Activated T-cell treated with anti-CD3 and anti-CD28 coated beads, Interleukin-2, amount 50 U/mL, for 24 hours (primary cell): Measurements from ENCODE around the gene DGKD.

Experiments
- DNase-seq: peaks from one replicate; pipeline ENCODE4 v3.0.0-alpha.2; 2020
- H3K27ac Mint-ChIP-seq: 2 replicates; pipeline ENCODE4 v1.8.0; 2020; ENCODE audit warnings: mild to moderate bottlenecking, mixed read lengths
- H3K27me3 Mint-ChIP-seq: 2 replicates; pipeline ENCODE4 v1.8.0; 2020; ENCODE audit warnings: mixed read lengths
- H3K36me3 Mint-ChIP-seq: 2 replicates; pipeline ENCODE4 v1.8.0; 2020; ENCODE audit warnings: low read depth, mixed read lengths
- H3K4me1 Mint-ChIP-seq: 2 replicates; pipeline ENCODE4 v1.8.0; 2020; ENCODE audit warnings: low read depth, mixed read lengths
- H3K4me3 Mint-ChIP-seq: 2 replicates; pipeline ENCODE4 v1.8.0; 2020; ENCODE audit warnings: mild to moderate bottlenecking, moderate library complexity, mixed read lengths
- H3K9me3 Mint-ChIP-seq: 2 replicates; pipeline ENCODE4 v1.8.0; 2020; ENCODE audit warnings: mixed read lengths

DGKD gene

DNA sequence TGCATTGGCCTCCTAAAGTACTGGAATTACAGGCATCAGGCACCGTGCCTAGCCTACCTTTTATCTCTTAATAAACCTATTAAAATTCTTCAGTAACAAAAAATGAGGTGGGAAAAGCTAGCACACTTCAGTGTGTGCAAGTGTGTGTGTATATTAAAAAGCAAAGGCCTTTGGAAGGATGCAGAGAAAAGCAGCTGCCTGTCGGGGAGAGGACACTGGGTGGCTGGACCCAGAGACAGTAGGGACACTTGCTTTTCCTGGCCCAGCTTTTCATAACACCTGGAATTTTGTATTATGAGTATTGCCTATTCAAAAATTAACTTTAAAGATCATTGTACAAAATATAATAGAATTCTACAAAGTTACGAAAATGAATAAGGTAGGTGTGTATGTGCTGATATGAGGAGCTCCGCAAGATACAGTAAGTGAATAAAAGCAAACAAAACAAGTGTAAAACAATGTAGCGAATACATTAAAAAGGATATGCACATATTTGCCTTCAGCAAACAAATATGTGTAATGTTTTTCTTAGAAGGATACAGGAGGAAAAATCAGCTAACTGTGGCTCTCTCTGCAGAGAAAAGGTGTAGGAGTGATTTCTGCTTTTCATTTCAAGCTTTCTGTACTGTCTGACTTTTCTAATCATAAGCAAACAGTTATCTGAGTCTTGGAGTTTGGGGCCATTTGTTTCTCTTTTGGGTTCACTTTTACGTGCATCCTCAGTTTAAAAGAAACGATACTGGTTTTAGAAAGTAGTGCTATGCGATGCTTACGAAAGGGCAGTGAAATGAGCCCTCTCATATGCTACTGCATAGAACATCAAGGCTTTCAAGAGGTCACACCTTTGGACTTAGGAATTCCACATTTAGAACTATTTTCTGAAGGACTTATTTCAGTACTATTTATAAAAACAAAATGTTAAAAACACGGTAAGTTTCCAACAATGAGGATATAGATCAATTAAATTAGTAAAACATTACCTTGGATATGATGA is 141.5 kb downstream of the DGKD start:
- Mint-ChIP-seq H3K9me3 (no peaks in the 10 kb centered on the region), H3K36me3 (peaks cover 54% of the 10 kb centered on the region), H3K27me3 (no peaks in the 10 kb centered on the region), H3K27ac (no peak overlapping the region), H3K4me3 (no peak overlapping the region), H3K4me1 (peaks cover 1% of the 10 kb centered on the region)
- DNase-seq, result no peak

DNA sequence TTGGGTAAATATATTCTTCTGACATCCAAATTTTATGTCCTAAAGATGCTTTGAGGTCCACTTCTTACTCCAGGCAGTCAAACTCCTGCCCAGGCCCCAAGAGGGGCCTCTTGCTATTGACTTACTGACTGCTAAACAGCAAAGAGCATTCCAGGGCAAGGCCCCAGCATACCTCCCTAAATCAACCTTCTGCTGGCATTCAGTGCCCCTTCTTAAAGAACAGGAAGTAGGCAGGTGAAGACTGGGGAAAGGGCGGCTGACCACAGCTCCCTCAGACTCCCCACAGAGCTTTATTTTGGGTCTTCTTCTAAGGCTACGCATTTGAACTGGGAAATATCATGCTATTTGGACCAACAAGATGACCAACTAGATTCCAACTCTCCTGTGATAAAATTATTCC is 143.4 kb downstream of the DGKD start:
- Mint-ChIP-seq H3K27ac (no peak overlapping the region), H3K4me3 (no peak overlapping the region), H3K4me1 (peaks cover 10% of the 10 kb centered on the region), H3K9me3 (peaks cover 8% of the 10 kb centered on the region), H3K27me3 (no peaks in the 10 kb centered on the region), H3K36me3 (peaks cover 54% of the 10 kb centered on the region)
- DNase-seq, result no peak

DNA sequence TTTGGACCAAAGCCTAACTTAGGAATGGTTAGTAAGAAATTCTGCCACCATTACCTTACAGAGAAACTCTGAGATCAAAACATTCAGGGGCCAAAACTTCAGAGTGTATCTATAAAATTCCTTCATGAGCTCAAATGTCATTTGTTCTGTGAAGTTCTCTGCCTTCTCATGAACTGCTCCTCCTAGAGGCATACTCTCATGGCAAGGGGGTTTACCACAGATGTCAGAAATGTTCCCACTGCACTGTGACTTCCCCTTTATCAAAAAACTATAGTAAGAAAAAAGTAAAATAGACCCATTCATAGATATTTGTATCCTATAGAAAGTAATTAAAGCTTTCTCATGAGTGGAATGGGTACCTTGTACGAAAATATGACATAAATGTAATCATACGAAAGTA is 143.8 kb downstream of the DGKD start:
- Mint-ChIP-seq H3K4me1 (peaks cover 10% of the 10 kb centered on the region), H3K27ac (no peak overlapping the region), H3K27me3 (no peaks in the 10 kb centered on the region), H3K9me3 (peaks cover 12% of the 10 kb centered on the region), H3K36me3 (peaks cover 56% of the 10 kb centered on the region), H3K4me3 (no peak overlapping the region)
- DNase-seq, result no peak

DNA sequence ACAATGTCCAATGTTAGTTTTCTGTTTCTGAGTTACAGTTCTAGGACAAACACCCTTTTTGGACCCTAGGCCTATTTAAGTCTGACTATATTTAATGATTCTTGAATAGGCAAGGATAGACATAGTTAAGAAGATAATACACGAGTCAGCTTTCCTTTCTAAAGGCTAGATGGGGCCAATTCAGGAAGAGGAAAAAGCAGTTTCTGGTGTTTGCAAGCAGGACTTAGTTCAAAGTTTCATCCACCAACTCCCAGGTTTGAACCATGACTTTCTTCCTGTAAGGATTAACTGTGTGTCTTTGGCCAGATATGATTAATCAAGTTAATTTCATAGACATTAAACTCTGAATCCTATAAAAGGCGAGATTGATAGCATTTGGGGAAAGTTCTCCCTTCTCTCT is 145.6 kb downstream of the DGKD start:
- peaks cover 65% of the 10 kb centered on the region for H3K36me3 Mint-ChIP-seq
- no peak for DNase-seq
- H3K9me3 Mint-ChIP-seq, result peaks cover 26% of the 10 kb centered on the region
- H3K4me1 Mint-ChIP-seq, result peaks cover 13% of the 10 kb centered on the region
- H3K27me3 Mint-ChIP-seq, result no peaks in the 10 kb centered on the region
- no peak overlapping the region for H3K4me3 Mint-ChIP-seq
- no peak overlapping the region for H3K27ac Mint-ChIP-seq

DNA sequence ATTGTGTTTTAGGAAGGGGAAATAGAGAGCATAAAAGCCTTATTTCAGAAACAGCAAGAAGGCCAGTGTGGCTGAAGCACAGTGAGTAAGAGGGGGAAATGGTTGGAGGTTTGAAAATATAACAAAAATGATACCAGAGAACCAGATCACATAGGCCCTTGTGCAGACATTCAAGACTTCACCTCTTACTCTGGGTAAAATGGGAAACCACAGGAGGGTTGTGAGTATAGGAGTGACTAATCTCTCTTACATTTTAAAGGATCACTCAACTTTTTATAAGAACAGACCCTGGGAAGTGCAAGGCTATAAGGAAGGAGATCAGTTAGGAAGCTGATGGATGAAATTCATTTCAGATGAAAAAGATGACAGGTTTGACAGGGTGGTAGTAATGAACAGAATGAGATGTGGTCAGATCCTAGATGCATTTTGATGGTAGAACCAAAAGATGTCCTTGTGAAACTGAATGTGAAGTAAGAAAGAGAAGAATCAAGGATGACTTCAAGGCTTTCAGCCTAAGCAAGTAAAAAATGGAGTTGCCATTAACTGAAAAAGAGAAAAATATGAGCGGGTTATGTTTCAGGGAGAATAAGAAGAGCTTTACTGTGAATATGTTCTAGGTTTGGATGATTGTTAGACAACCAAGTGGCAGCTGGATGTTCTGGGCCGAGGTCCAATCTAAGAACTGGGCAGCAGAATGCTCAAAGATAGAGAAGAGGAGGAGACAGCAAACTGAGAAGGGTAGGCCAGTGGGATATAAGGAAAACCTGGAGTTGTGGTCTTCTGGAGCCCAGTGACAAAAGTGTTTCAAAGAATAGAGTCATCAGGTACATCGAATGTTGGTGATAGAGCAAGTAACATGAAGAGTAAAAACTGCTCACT is 147.1 kb downstream of the DGKD start:
- no peaks in the 10 kb centered on the region for H3K27me3 Mint-ChIP-seq
- H3K27ac Mint-ChIP-seq, result no peak overlapping the region
- H3K36me3 Mint-ChIP-seq, result peaks cover 76% of the 10 kb centered on the region
- no peak for DNase-seq
- peaks cover 13% of the 10 kb centered on the region for H3K4me1 Mint-ChIP-seq
- peaks cover 28% of the 10 kb centered on the region for H3K9me3 Mint-ChIP-seq
- H3K4me3 Mint-ChIP-seq, result no peak overlapping the region

DNA sequence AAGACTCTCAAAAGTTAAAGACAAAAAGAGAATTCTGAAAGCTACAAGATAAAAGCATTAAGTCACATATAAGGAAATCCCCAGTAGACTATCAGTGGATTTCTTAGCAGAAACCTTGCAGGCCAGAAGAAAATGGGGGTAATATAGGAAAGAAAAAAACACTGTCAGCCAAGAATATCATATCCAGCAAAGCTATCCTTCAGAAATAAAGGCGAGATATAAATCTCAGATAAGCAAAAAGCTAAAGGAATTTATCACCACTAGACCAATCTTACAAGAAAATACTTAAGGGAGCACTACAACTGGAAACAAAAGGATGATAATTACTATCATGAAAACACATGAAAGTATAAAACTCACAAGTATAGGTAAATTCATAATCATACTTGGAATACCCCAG is 149.2 kb downstream of the DGKD start:
- Mint-ChIP-seq H3K9me3 (peaks cover 28% of the 10 kb centered on the region), H3K27ac (no peak overlapping the region), H3K4me3 (no peak overlapping the region), H3K27me3 (no peaks in the 10 kb centered on the region), H3K4me1 (peaks cover 13% of the 10 kb centered on the region), H3K36me3 (peaks cover 70% of the 10 kb centered on the region)
- DNase-seq, result no peak

DNA sequence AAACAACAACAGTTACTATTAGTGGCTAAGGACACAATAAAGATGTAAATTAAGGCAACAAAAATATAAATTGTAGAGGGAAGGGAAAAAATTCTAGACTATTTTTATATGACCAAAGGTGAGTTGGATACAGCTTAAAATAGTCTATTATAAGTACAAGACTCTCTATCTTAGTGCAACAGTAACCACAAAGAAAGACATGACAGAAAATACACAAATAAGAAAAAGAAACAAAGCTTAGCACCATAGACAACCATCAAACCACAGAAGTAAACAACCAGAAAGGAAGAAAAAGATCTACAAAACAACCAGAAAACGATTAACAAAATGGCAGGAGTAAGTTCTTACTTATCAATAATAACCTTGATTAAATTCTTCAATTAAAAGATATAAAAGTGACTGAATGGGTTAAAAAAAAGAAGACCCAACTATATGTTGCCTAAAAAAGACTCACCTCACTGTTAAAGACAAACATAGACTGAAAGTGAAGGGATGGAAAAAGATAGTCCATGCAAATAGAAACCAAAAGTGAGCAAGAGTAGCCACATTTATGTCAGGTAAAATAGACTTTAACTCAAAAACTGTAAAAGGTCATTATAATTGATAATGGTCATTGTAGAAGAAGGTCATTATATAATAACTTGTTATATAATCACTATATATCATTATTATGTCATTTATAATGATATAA is 149.8 kb downstream of the DGKD start:
- H3K27ac Mint-ChIP-seq, result no peak overlapping the region
- H3K4me1 Mint-ChIP-seq, result peaks cover 13% of the 10 kb centered on the region
- peaks cover 28% of the 10 kb centered on the region for H3K9me3 Mint-ChIP-seq
- H3K4me3 Mint-ChIP-seq, result no peak overlapping the region
- no peaks in the 10 kb centered on the region for H3K27me3 Mint-ChIP-seq
- DNase-seq, result no peak
- H3K36me3 Mint-ChIP-seq, result peaks cover 66% of the 10 kb centered on the region

DNA sequence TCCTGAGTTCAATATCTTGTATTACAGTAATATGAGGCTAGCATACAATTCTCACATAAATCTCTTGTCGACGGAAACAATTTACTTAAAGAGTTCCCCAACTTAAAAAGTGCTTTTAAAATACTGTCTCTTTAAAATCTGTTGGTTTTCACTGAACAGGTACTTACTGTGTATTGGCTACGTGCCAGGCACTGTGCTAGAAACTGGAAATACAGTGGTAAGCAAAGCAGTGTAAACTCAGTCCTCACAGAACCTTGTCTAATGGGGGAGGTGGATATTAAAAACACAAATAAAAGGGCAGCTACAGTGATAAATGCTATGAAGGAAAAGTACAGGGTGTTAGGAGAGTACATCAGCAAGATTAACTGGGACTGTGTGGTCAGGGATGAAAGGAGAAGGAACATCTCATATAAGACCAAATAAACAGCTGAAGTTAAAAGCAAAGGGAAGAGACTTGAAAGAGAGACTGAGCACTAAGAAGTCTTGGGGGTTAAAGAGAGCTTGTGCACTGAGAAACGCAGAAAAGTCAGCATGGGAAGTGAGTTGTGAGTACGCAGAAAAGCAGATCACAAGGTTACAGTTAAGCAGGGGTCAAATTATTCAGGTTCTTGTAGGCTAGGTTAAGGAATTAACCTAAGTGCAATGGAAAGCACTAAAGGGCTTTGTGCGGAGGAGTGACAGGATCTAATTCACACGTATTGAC is 159.8 kb downstream of the DGKD start:
- H3K36me3 Mint-ChIP-seq, result peaks cover 26% of the 10 kb centered on the region
- no peaks in the 10 kb centered on the region for H3K9me3 Mint-ChIP-seq
- no peak overlapping the region for H3K4me3 Mint-ChIP-seq
- no peaks in the 10 kb centered on the region for H3K27me3 Mint-ChIP-seq
- H3K27ac Mint-ChIP-seq, result no peak overlapping the region
- H3K4me1 Mint-ChIP-seq, result no peaks in the 10 kb centered on the region
- DNase-seq, result no peak

DNA sequence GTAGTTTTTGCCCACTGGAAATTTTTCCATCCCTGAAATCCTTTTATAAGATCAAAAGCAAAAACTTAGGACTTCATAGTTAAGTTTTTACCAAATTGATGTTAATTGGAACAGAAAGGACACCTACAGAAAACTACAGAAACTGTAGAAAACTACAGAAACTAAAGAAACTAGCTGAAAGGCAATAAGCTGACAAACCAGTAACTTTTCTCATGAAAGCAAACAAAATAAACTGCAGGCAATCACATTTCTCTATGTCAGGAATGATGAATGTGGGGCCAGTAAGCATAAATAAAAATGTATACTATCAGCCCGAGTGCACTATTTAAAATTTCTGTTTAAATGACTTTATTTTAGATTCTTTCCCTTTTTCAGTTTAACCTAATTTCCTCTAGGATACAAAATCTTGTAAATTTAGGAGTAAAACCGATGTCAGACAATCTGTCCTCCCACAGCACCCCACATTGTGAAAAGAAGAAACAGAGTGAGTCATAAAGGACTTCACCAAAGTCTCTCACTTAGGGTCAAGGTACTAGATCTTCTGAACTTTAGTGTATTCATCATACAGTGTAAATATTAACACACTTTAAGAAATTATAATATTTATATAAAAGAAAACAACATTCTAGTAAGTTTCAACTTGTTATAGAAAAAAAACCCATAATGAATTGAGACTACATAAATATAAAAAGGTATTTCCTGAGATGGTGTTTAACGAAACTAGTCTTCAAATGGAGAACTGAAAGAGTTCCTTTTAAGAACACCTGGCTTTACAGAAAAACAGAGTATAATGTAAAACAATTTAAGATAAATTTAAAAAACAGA is 165.7 kb downstream of the DGKD start:
- H3K27ac Mint-ChIP-seq, result no peak overlapping the region
- no peak overlapping the region for H3K4me3 Mint-ChIP-seq
- peaks cover 2% of the 10 kb centered on the region for H3K4me1 Mint-ChIP-seq
- H3K27me3 Mint-ChIP-seq, result no peaks in the 10 kb centered on the region
- H3K36me3 Mint-ChIP-seq, result peaks cover 49% of the 10 kb centered on the region
- no peak for DNase-seq
- no peaks in the 10 kb centered on the region for H3K9me3 Mint-ChIP-seq
